Sigmoid colon (tissue), 4 donors: ENCODE measurements around the gene TAMALIN.

ENCODE experiments used
- EP300 ChIP-seq, 4 donors: sonication (generic); formaldehyde crosslinking; IDR thresholded peaks; one replicate each; pipeline ENCODE4 v1.6.1; 2017; ENCODE audit warnings: antibody characterized with exemption in 4 of 4
- POLR2A ChIP-seq, 2 donors: fragments of 450-650 bp; IDR thresholded peaks; one replicate each; pipeline ENCODE4 v1.6.1; 2016; ENCODE audit warnings: antibody characterized with exemption in 2 of 2, mild to moderate bottlenecking in 2 of 2, moderate library complexity in 2 of 2
- POLR2AphosphoS5 ChIP-seq, 4 donors: sonication (generic); formaldehyde crosslinking; IDR thresholded peaks; one replicate each; pipeline ENCODE4 v1.6.1; 2017; ENCODE audit warnings: antibody characterized with exemption in 4 of 4
- TF ChIP-seq, protein P1 (sequence below), 4 experiments: fragments of 450-650 bp in 3 of 4; fragments of 200-600 bp in 1 of 4; IDR thresholded peaks; one replicate each; pipeline ENCODE4 v1.5.1; 2016 to 2019; ENCODE audit warnings: antibody characterized with exemption in 4 of 4, mild to moderate bottlenecking in 3 of 4, moderate library complexity in 2 of 4

- TF ChIP-seq, protein P1, sequence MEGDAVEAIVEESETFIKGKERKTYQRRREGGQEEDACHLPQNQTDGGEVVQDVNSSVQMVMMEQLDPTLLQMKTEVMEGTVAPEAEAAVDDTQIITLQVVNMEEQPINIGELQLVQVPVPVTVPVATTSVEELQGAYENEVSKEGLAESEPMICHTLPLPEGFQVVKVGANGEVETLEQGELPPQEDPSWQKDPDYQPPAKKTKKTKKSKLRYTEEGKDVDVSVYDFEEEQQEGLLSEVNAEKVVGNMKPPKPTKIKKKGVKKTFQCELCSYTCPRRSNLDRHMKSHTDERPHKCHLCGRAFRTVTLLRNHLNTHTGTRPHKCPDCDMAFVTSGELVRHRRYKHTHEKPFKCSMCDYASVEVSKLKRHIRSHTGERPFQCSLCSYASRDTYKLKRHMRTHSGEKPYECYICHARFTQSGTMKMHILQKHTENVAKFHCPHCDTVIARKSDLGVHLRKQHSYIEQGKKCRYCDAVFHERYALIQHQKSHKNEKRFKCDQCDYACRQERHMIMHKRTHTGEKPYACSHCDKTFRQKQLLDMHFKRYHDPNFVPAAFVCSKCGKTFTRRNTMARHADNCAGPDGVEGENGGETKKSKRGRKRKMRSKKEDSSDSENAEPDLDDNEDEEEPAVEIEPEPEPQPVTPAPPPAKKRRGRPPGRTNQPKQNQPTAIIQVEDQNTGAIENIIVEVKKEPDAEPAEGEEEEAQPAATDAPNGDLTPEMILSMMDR (IDR thresholded peaks at IDR 0.05), result no peak
- TF ChIP-seq EP300 (IDR thresholded peaks at IDR 0.05), result no peak
- TF ChIP-seq POLR2AphosphoS5 (IDR thresholded peaks at IDR 0.05), result no peak
- no peak for TF ChIP-seq POLR2A (IDR thresholded peaks at IDR 0.05)
Observed at GRCh38 chr12:52003016-52003550, 3.7 kb upstream of the TAMALIN start.
